ENCODE data around the gene DHX30.
"Not testable (repeated sequence)": the region's sequence is repeated elsewhere in the genome, so short reads cannot be mapped to it uniquely, and the experiment has no call there.

DHX30 gene

GRCh38 chr3:47802734-47803479 is at the start of gene DHX30:
Gene DHX30 (plus strand): TSS chr3:47803138. CDS start chr3:47810684, 7,546 bp downstream.
- DNase-seq, result peak; percentile 66

- DNase-seq, result no peak
Observed at GRCh38 chr3:47758261-47759025, 44.5 kb upstream of the DHX30 start.

- not testable (repeated sequence) for DNase-seq
Observed at GRCh38 chr3:47760207-47760606, 42.7 kb upstream of the DHX30 start.

- DNase-seq, result no peak
Observed at GRCh38 chr3:47761046-47761445, 41.9 kb upstream of the DHX30 start.

GRCh38 chr3:47762233-47762632 is 40.7 kb upstream of the DHX30 start:
- no peak for DNase-seq

- DNase-seq, result no peak
Observed at GRCh38 chr3:47766186-47766585, 36.8 kb upstream of the DHX30 start.

- DNase-seq, result no peak
Observed at GRCh38 chr3:47772047-47772446, 30.9 kb upstream of the DHX30 start.

- no peak for DNase-seq
Observed at GRCh38 chr3:47772788-47773187, 30.1 kb upstream of the DHX30 start.

GRCh38 chr3:47778746-47779145 is 24.2 kb upstream of the DHX30 start:
- no peak for DNase-seq

GRCh38 chr3:47780741-47781684 is 21.9 kb upstream of the DHX30 start:
- DNase-seq, result no peak

- DNase-seq, result peak; percentile 87
Observed at GRCh38 chr3:47781685-47782445, 21.1 kb upstream of the DHX30 start, which contains the start of gene SMARCC1. Gene SMARCC1 (minus strand): TSS chr3:47781893. CDS start chr3:47781797, 96 bp downstream.

GRCh38 chr3:47782446-47783308 is 20.3 kb upstream of the DHX30 start:
- no peak for DNase-seq

GRCh38 chr3:47783673-47784072 is 19.3 kb upstream of the DHX30 start:
- no peak for DNase-seq

- no peak for DNase-seq
Observed at GRCh38 chr3:47791193-47791855, 11.6 kb upstream of the DHX30 start.

- no peak for DNase-seq
Observed at GRCh38 chr3:47792699-47793098, 10.2 kb upstream of the DHX30 start.

- no peak for DNase-seq
Observed at GRCh38 chr3:47794544-47794943, 8.4 kb upstream of the DHX30 start.

GRCh38 chr3:47799733-47800132 is 3.2 kb upstream of the DHX30 start:
- DNase-seq, result no peak

- no peak for DNase-seq
Observed at GRCh38 chr3:47803480-47804025, 615 bp downstream of the DHX30 start.

- DNase-seq, result no peak
Observed at GRCh38 chr3:47804577-47804976, 1.6 kb downstream of the DHX30 start.

GRCh38 chr3:47813551-47814177 is 10.7 kb downstream of the DHX30 start:
- no peak for DNase-seq
